Spleen (tissue), 11 donors: ENCODE measurements around the gene CNTNAP1. TPM values are rescaled to one million over a fixed set of nuclear protein-coding genes. Genes with fewer than 3 reads are reported as not detected.
A peak's percentile ranks its signal among the peaks of the same experiment; 100 is the strongest.

Experiments
- DNase-seq: peaks from one replicate; pipeline ENCODE4 v3.0.0-alpha.2; 2020
- H3K27ac ChIP-seq, 8 donors: fragments of 200-600 bp; sonication (generic) in 7 of 8; 1 replicate in 4 of 8; 2 replicates in 4 of 8; pipeline versions ENCODE4 v1.5.0 to v1.8.0; 2016 to 2021; ENCODE audit warnings: inconsistent platforms in 4 of 8, mild to moderate bottlenecking in 4 of 8, moderate library complexity in 1 of 8
- H3K27me3 ChIP-seq, 7 donors: fragments of 200-600 bp; sonication (generic) in 6 of 7; replicated peaks in 1 of 7; 1 replicate in 4 of 7; 2 replicates in 3 of 7; pipeline versions ENCODE4 v1.5.0 to v1.8.0; 2016 to 2021; ENCODE audit warnings: inconsistent platforms in 3 of 7, mild to moderate bottlenecking in 1 of 7
- H3K36me3 ChIP-seq, 6 donors: fragments of 200-600 bp; sonication (generic) in 5 of 6; 1 replicate in 4 of 6; 2 replicates in 2 of 6; pipeline versions ENCODE4 v1.5.0 to v1.8.0; 2016 to 2021; ENCODE audit warnings: inconsistent platforms in 2 of 6
- H3K4me1 ChIP-seq, 6 donors: fragments of 200-600 bp; sonication (generic) in 5 of 6; 1 replicate in 3 of 6; 2 replicates in 3 of 6; pipeline versions ENCODE4 v1.5.0 to v1.8.0; 2016 to 2021; ENCODE audit warnings: inconsistent platforms in 3 of 6
- H3K4me3 ChIP-seq, 8 donors: fragments of 200-600 bp; sonication (generic) in 7 of 8; 1 replicate in 4 of 8; 2 replicates in 4 of 8; pipeline versions ENCODE4 v1.5.0 to v1.8.0; 2016 to 2021; ENCODE audit warnings: inconsistent platforms in 4 of 8, mild to moderate bottlenecking in 4 of 8, moderate library complexity in 2 of 8
- H3K9me3 ChIP-seq, 8 donors: fragments of 200-600 bp; sonication (generic) in 7 of 8; 1 replicate in 4 of 8; 2 replicates in 4 of 8; pipeline versions ENCODE4 v1.5.0 to v1.8.0; 2016 to 2021; ENCODE audit warnings: inconsistent platforms in 4 of 8
- CTCF ChIP-seq, 11 experiments: fragments of 200-600 bp in 7 of 11; fragments of 450-650 bp in 4 of 11; sonication (generic) in 4 of 11; IDR thresholded peaks in 8 of 11; conservative IDR thresholded peaks in 3 of 11; 1 replicate in 7 of 11; 2 replicates in 4 of 11; pipeline versions ENCODE4 v1.4.0 to v1.8.0; 2016 to 2021; ENCODE audit warnings: antibody characterized with exemption in 11 of 11, inconsistent platforms in 4 of 11, mild to moderate bottlenecking in 1 of 11
- POLR2A ChIP-seq, 3 donors: fragments of 450-650 bp; IDR thresholded peaks; one replicate each; pipeline ENCODE4 v1.5.1; 2017; ENCODE audit warnings: antibody characterized with exemption in 3 of 3, mild to moderate bottlenecking in 1 of 3
- POLR2AphosphoS5 ChIP-seq, 3 donors: sonication (generic); formaldehyde crosslinking; IDR thresholded peaks; one replicate each; pipeline ENCODE4 v1.5.1; 2017; ENCODE audit warnings: antibody characterized with exemption in 3 of 3
- WGBS, 5 donors: extraction: QIAGEN DNeasy Blood & Tissue Kit in 3 of 5; methylation state at CpG; one replicate each; pipeline versions ENCODE4 v1.1.5 to v1.1.7; 2013 to 2018; 5-methylcytosine and 5-hydroxymethylcytosine counted together
- intact Hi-C: fragments of 100-400 bp; cut with DNase I; formaldehyde crosslinking; loops from one replicate; pipeline ENCODE4 v1.15.0; 2023; ENCODE audit warnings: low total_unique reads
- polyA plus RNA-seq, 3 donors: library from polyadenylated mRNA; stranded (reverse); fragments of 200-250 nt; gene quantifications; one replicate each; pipeline ENCODE4 v1.2.1, GENCODE V29; 2013
- total RNA-seq, 7 donors: library from RNA; depleted of rRNA in 3 of 7; stranded (reverse); fragments of >200 nt in 3 of 7; fragmentation: NEBNext Ultra II Directional in 4 of 7; extraction: Animal tissue kit (Norgen Biotek cat#: 25700) in 4 of 7; gene quantifications; one replicate each; pipeline versions ENCODE4 v1.1.0 to v1.2.1, GENCODE V29; 2016 to 2021
- donor health status: healthy with polysubstance abuse.
- donor health status: DM: no; HTN: no; CAD: no; lungs with moderate emphysema.
- donor health status: DM: no; HTN: no; CAD: no.
- donor health status: Bipolar disorder and iron deficiency.
- donor health status: healthy.
- donor health status: DM: no; HTN: no; CAD: no.
- donor health status: DM: yes; HTN: yes; CAD: no.

Gene CNTNAP1
- total and polyA plus RNA-seq, 10 donors = 1.1 to 11.2 (median 4.3) TPM

GRCh38 chr17:42708588-42708987 is 26.3 kb downstream of the CNTNAP1 start:
- H3K27me3 ChIP-seq = no peaks in the 10 kb centered on the region
- H3K9me3 ChIP-seq = no peaks in the 10 kb centered on the region
- H3K36me3 ChIP-seq = peaks cover 11 to 100% (median 99%) of the 10 kb centered on the region in 6 donors
- 87 to 97% (median 93%) methylated on average over 3 of the region's 3 CpGs for WGBS, 5 donors
- TF ChIP-seq POLR2A (IDR thresholded peaks at IDR 0.05) (no peak), POLR2AphosphoS5 (IDR thresholded peaks at IDR 0.05) (no peak), CTCF (IDR thresholded peaks at IDR 0.05 in 8 of 11, conservative IDR thresholded peaks at IDR 0.05 in 3 of 11) (no peak)
- no peak overlapping the region for H3K4me3 ChIP-seq
- DNase-seq = no peak
- intact Hi-C loops = no loop called here
- H3K4me1 ChIP-seq = peaks cover 0 to 32% (median 13%) of the 10 kb centered on the region in 6 donors
- H3K27ac ChIP-seq = no peak overlapping the region

- Histone ChIP-seq H3K36me3 (peaks cover 11 to 100% (median 97%) of the 10 kb centered on the region in 6 donors), H3K4me1 (peaks cover 0 to 30% (median 13%) of the 10 kb centered on the region in 6 donors), H3K9me3 (no peaks in the 10 kb centered on the region), H3K27ac (no peak overlapping the region), H3K27me3 (no peaks in the 10 kb centered on the region), H3K4me3 (no peak overlapping the region)
- intact Hi-C loops = no loop called here
- TF ChIP-seq CTCF (IDR thresholded peaks at IDR 0.05 in 8 of 11, conservative IDR thresholded peaks at IDR 0.05 in 3 of 11) (no peak), POLR2AphosphoS5 (IDR thresholded peaks at IDR 0.05) (no peak), POLR2A (IDR thresholded peaks at IDR 0.05) (no peak)
- 70 to 97% (median 90%) methylated on average over 2 of the region's 2 CpGs for WGBS, 5 donors
- DNase-seq = no peak
These were observed 27.2 kb downstream of the CNTNAP1 start for GRCh38 chr17:42709561-42709960.

- intact Hi-C loops = loop anchor here (5.0 kb wide), 1 partner anchor 41 kb away; the partner anchor contains the start of gene RAMP2
- H3K36me3 ChIP-seq = peaks cover 2 to 100% (median 96%) of the 10 kb centered on the region in 6 donors
These were observed 38.8 kb downstream of the CNTNAP1 start for GRCh38 chr17:42720996-42721583.

More at GRCh38 chr17:42720996-42721583, 38.8 kb downstream of the CNTNAP1 start:
- Histone ChIP-seq H3K27ac (no peak overlapping the region), H3K4me1 (peaks cover 0 to 4% (median 0%) of the 10 kb centered on the region in 6 donors), H3K4me3 (no peak overlapping the region), H3K9me3 (no peaks in the 10 kb centered on the region), H3K27me3 (no peaks in the 10 kb centered on the region)
- DNase-seq = no peak
- 11 to 31% (median 13%) methylated on average over 2 of the region's 2 CpGs for WGBS, 5 donors
- TF ChIP-seq CTCF (IDR thresholded peaks at IDR 0.05 in 8 of 11, conservative IDR thresholded peaks at IDR 0.05 in 3 of 11) (peak in 10 of 11 experiments; percentile 37 to 75 (median 68)), POLR2AphosphoS5 (IDR thresholded peaks at IDR 0.05) (no peak)
